Lower leg skin (tissue), 3 donors: ENCODE measurements around the gene BARX2.

Experiments
- POLR2A ChIP-seq, 2 donors: fragments of 450-650 bp; IDR thresholded peaks; one replicate each; pipeline ENCODE4 v1.6.1; 2016 to 2017; ENCODE audit warnings: antibody characterized with exemption in 2 of 2, mild to moderate bottlenecking in 1 of 2, moderate library complexity in 1 of 2
- TF ChIP-seq, protein P1 (sequence below), 3 donors: fragments of 450-650 bp; IDR thresholded peaks; one replicate each; pipeline ENCODE4 v1.5.1; 2016; ENCODE audit warnings: antibody characterized with exemption in 3 of 3, mild to moderate bottlenecking in 3 of 3, moderate library complexity in 2 of 3

DNA sequence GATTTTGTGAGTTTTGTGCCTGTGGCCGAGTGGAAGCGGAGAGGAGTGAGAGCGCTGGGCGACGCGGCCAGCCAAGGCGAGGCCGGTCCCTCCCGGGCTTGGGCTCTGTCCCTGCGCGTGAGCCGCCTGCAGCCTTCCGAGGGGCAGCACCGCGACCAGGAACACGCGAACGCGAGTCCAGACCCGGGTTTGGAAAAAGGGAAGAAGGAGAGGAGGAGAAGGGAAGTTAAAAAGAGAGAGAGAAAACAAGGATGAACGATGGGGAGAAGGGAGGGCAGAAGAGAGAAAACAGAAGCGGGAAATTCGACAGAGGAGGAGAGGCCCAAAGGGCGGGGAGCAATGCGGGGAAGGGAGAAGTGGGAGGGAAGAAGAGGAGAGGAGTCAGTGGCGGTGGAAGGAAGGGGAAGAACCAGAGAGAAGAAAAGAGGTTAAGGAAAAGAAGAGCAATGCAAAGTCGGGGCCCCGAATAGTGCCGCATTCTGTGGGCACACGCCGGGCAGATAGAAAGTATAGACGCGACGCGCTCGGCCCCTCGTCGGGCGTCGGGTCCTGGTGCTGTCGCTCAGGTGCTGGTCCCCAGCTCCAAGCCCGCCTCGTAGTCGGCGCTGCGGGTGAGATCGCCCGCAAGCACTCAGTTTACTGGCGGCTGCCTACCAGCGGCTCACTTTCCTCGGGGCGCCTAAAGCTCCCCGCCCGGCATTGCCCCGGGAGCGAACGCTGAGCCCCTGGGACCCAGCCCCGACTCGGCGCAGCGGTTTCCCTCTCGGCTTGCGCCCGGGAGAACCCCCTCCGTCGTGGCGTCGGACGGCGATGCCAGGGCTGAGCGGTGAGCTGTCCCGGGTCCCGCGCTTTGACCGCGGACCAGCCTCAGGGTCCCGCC lies 2.8 kb upstream of the BARX2 start:
- TF ChIP-seq, protein P1, sequence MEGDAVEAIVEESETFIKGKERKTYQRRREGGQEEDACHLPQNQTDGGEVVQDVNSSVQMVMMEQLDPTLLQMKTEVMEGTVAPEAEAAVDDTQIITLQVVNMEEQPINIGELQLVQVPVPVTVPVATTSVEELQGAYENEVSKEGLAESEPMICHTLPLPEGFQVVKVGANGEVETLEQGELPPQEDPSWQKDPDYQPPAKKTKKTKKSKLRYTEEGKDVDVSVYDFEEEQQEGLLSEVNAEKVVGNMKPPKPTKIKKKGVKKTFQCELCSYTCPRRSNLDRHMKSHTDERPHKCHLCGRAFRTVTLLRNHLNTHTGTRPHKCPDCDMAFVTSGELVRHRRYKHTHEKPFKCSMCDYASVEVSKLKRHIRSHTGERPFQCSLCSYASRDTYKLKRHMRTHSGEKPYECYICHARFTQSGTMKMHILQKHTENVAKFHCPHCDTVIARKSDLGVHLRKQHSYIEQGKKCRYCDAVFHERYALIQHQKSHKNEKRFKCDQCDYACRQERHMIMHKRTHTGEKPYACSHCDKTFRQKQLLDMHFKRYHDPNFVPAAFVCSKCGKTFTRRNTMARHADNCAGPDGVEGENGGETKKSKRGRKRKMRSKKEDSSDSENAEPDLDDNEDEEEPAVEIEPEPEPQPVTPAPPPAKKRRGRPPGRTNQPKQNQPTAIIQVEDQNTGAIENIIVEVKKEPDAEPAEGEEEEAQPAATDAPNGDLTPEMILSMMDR (IDR thresholded peaks at IDR 0.05), result no peak
- TF ChIP-seq POLR2A (IDR thresholded peaks at IDR 0.05), result no peak
